ENCODE results near the gene SIX4. TPM values are rescaled to one million over a fixed set of nuclear protein-coding genes. Genes with fewer than 3 reads are reported as not detected.

Gene SIX4
- 10 to 100 TPM in 1 of 3 donors, 1 to 10 TPM in 2; 2.6 to 16.7 (median 5.2) TPM for total RNA-seq

- intact Hi-C loops (cut with DNase I; ENCODE audit: low total_unique reads) = no loop called here
- TF ChIP-seq POLR2A (IDR thresholded peaks at IDR 0.05) (peak; percentile 16), POLR2AphosphoS5 (IDR thresholded peaks at IDR 0.05) (peak in 1 of 3 donors; percentile 29), CTCF (IDR thresholded peaks at IDR 0.05) (no peak)
- no peaks in the 10 kb centered on the region for H3K4me1 ChIP-seq
- H3K9me3 ChIP-seq = no peaks in the 10 kb centered on the region
- peak; percentile 64 to 67 for DNase-seq (ENCODE audit: low spot score in 2 of 2)
- H3K4me3 ChIP-seq = peak within 1 kb of the TSS; percentile 65 to 93 (median 69)
- no peaks in the 10 kb centered on the region for H3K36me3 ChIP-seq
- peaks cover 0 to 4% of the 10 kb centered on the region in 2 donors for H3K27me3 ChIP-seq
- H3K27ac ChIP-seq = peak within 1 kb of the TSS; percentile 63 to 83
Measured at GRCh38 chr14:60723907-60724618, at the start of gene SIX4. TSS of gene SIX4 (minus strand) at chr14:60724351. CDS start at chr14:60724074, 277 bp downstream.

GRCh38 chr14:60773558-60773957, 49.4 kb upstream of the SIX4 start:
- no peaks in the 10 kb centered on the region for H3K27me3 ChIP-seq

GRCh38 chr14:60771117-60771516, 47.0 kb upstream of the SIX4 start:
- Histone ChIP-seq H3K27ac (no peak overlapping the region), H3K4me3 (no peak overlapping the region), H3K4me1 (peaks cover 0 to 3% of the 10 kb centered on the region in 2 donors), H3K9me3 (no peaks in the 10 kb centered on the region), H3K27me3 (no peaks in the 10 kb centered on the region), H3K36me3 (no peaks in the 10 kb centered on the region)
- no peak for TF ChIP-seq CTCF (IDR thresholded peaks at IDR 0.05)
- no peak for TF ChIP-seq POLR2A (IDR thresholded peaks at IDR 0.05)
- no peak for TF ChIP-seq POLR2AphosphoS5 (IDR thresholded peaks at IDR 0.05)
- DNase-seq (ENCODE audit: low spot score in 2 of 2) = no peak
- intact Hi-C loops (cut with DNase I; ENCODE audit: low total_unique reads) = no loop called here

More at GRCh38 chr14:60773558-60773957, 49.4 kb upstream of the SIX4 start:
- TF ChIP-seq CTCF (IDR thresholded peaks at IDR 0.05) (no peak), POLR2A (IDR thresholded peaks at IDR 0.05) (no peak), POLR2AphosphoS5 (IDR thresholded peaks at IDR 0.05) (no peak)
- Histone ChIP-seq H3K27ac (no peak overlapping the region), H3K4me1 (peaks cover 0 to 3% of the 10 kb centered on the region in 2 donors), H3K36me3 (no peaks in the 10 kb centered on the region), H3K9me3 (no peaks in the 10 kb centered on the region), H3K4me3 (no peak overlapping the region)
- DNase-seq (ENCODE audit: low spot score in 2 of 2) = no peak
- intact Hi-C loops (cut with DNase I; ENCODE audit: low total_unique reads) = no loop called here

GRCh38 chr14:60768602-60769001, 44.5 kb upstream of the SIX4 start:
- H3K27me3 ChIP-seq = no peaks in the 10 kb centered on the region
- H3K4me3 ChIP-seq = no peak overlapping the region
- no peak for DNase-seq (ENCODE audit: low spot score in 2 of 2)
- no peak overlapping the region for H3K27ac ChIP-seq
- no peaks in the 10 kb centered on the region for H3K36me3 ChIP-seq
- H3K9me3 ChIP-seq = no peaks in the 10 kb centered on the region
- H3K4me1 ChIP-seq = no peaks in the 10 kb centered on the region
- intact Hi-C loops (cut with DNase I; ENCODE audit: low total_unique reads) = no loop called here
- TF ChIP-seq POLR2A (IDR thresholded peaks at IDR 0.05) (no peak), POLR2AphosphoS5 (IDR thresholded peaks at IDR 0.05) (no peak), CTCF (IDR thresholded peaks at IDR 0.05) (no peak)

- no peak for DNase-seq (ENCODE audit: low spot score in 2 of 2)
- no peaks in the 10 kb centered on the region for H3K36me3 ChIP-seq
- H3K27me3 ChIP-seq = no peaks in the 10 kb centered on the region
- TF ChIP-seq POLR2A (IDR thresholded peaks at IDR 0.05) (no peak), CTCF (IDR thresholded peaks at IDR 0.05) (no peak), POLR2AphosphoS5 (IDR thresholded peaks at IDR 0.05) (no peak)
- no peak overlapping the region for H3K27ac ChIP-seq
- no peaks in the 10 kb centered on the region for H3K9me3 ChIP-seq
- intact Hi-C loops (cut with DNase I; ENCODE audit: low total_unique reads) = no loop called here
- H3K4me3 ChIP-seq = no peak overlapping the region
- no peaks in the 10 kb centered on the region for H3K4me1 ChIP-seq
Measured at GRCh38 chr14:60760644-60761364, 36.7 kb upstream of the SIX4 start.

All from breast epithelium (tissue), 4 donors.